CD4-positive, alpha-beta memory T cell (primary cell): ENCODE results near the gene PRKAG3. TPM values are rescaled to one million over a fixed set of nuclear protein-coding genes. Genes with fewer than 3 reads are reported as not detected.
A peak's percentile ranks its signal among the peaks of the same experiment; 100 is the strongest.

Experiments used
- CTCF ChIA-PET: fragments of 350-600 bp; sonication (Branson Sonifier 250); formaldehyde crosslinking; loops from one replicate; lab custom pipeline; 2021; ENCODE audit warnings: inconsistent platforms; ENCODE audit not compliant: partially characterized antibody; lab: Charles Lee
- POLR2A ChIA-PET: fragments of 350-600 bp; sonication (Branson Sonifier 250); formaldehyde crosslinking; loops from one replicate; lab custom pipeline; 2021; ENCODE audit not compliant: partially characterized antibody; lab: Charles Lee
- DNase-seq, 5 donors: peaks; one replicate each; pipeline versions ENCODE4 v3.0.0 to v3.0.0-alpha.2; 2020 to 2022; ENCODE audit warnings: mixed read lengths in 1 of 5
- H3K27ac ChIP-seq: one replicate; pipeline ENCODE4 v1.7.0; 2013; ENCODE audit warnings: low read depth, low read length
- H3K27me3 ChIP-seq: 2 replicates; pipeline ENCODE4 v1.7.0; 2013; ENCODE audit warnings: mild to moderate bottlenecking, low read length, moderate library complexity; ENCODE audit not compliant: insufficient read depth
- H3K36me3 ChIP-seq: 2 replicates; pipeline ENCODE4 v1.7.0; 2013; ENCODE audit warnings: mild to moderate bottlenecking, low read length, moderate library complexity; ENCODE audit not compliant: insufficient read depth
- H3K4me1 ChIP-seq: 2 replicates; pipeline ENCODE4 v1.7.0; 2013; ENCODE audit warnings: mild to moderate bottlenecking, low read length, moderate library complexity; ENCODE audit not compliant: insufficient read depth
- H3K4me3 ChIP-seq, 2 donors: one replicate each; pipeline ENCODE4 v1.7.0; 2013; ENCODE audit warnings: low read length in 2 of 2, mild to moderate bottlenecking in 1 of 2
- H3K9me3 ChIP-seq, 2 donors: one replicate each; pipeline ENCODE4 v1.7.0; 2013; ENCODE audit warnings: low read length in 2 of 2, control low read depth in 1 of 2; ENCODE audit not compliant: control insufficient read depth in 1 of 2
- H3K27ac Mint-ChIP-seq, 7 donors: one replicate each; pipeline ENCODE4 v1.8.0; 2020 to 2021; ENCODE audit warnings: mixed read lengths in 7 of 7, mild to moderate bottlenecking in 6 of 7, inconsistent platforms in 3 of 7, moderate library complexity in 3 of 7
- H3K27me3 Mint-ChIP-seq, 2 donors: one replicate each; pipeline ENCODE4 v1.8.0; 2020 to 2021; ENCODE audit warnings: mixed read lengths in 2 of 2
- H3K36me3 Mint-ChIP-seq, 2 donors: one replicate each; pipeline ENCODE4 v1.8.0; 2020 to 2021; ENCODE audit warnings: mixed read lengths in 2 of 2, inconsistent platforms in 1 of 2, mild to moderate bottlenecking in 1 of 2
- H3K4me1 Mint-ChIP-seq, 4 donors: one replicate each; pipeline ENCODE4 v1.8.0; 2020 to 2021; ENCODE audit warnings: mixed read lengths in 4 of 4, mild to moderate bottlenecking in 1 of 4
- H3K4me3 Mint-ChIP-seq, 8 donors: one replicate each; pipeline ENCODE4 v1.8.0; 2020 to 2021; ENCODE audit warnings: mixed read lengths in 8 of 8, mild to moderate bottlenecking in 7 of 8, moderate library complexity in 6 of 8, inconsistent platforms in 3 of 8
- H3K9me3 Mint-ChIP-seq, 8 donors: one replicate each; pipeline ENCODE4 v1.8.0; 2020 to 2021; ENCODE audit warnings: mixed read lengths in 8 of 8, mild to moderate bottlenecking in 5 of 8, inconsistent platforms in 3 of 8, moderate library complexity in 1 of 8
- intact Hi-C: fragments of 100-400 bp; cut with micrococcal nuclease; formaldehyde crosslinking; loops from one replicate; pipeline ENCODE4 v1.15.1; 2023
- polyA plus RNA-seq, 2 donors: library from polyadenylated mRNA; unstranded; fragments of 300-500 nt; fragmentation: Illumina TruSeq; gene quantifications; one replicate each; pipeline ENCODE4 v1.2.3, GENCODE V29; 2021
- total RNA-seq, 2 experiments: library from RNA; stranded (reverse); gene quantifications; one replicate each; pipeline ENCODE4 v1.2.3, GENCODE V29; 2021

The PRKAG3 gene
- total and polyA plus RNA-seq, 4 experiments from 2014 or later: not detected

DNA sequence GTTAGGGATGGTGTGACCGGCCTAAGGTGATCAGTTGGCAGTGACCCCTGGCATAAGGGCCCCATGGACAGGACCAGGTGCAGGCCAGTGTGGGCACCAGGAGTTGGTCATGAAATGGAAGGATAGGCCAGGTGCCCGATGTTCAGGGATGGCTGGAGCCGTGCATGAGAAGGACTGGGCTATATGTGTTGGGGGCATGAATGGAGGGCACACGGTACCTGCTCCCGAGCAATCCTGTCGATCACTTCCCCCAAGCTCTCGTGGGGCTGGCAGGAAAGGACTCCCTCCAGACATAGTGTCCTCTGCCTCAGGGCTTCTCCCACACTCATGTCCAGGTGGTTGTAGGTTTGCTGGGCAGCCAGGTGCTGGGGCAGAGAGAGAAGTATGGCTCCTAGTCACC lies 7.6 kb downstream of the PRKAG3 start:
- H3K27me3 Mint-ChIP-seq: peaks cover 11 to 16% of the 10 kb centered on the region in 2 donors
- POLR2A ChIA-PET: no interaction called here
- CTCF ChIA-PET: no interaction called here
- H3K9me3 ChIP-seq: no peaks in the 10 kb centered on the region
- H3K9me3 Mint-ChIP-seq: no peaks in the 10 kb centered on the region
- no peak overlapping the region for H3K27ac ChIP-seq
- H3K36me3 ChIP-seq: no peaks in the 10 kb centered on the region
- H3K36me3 Mint-ChIP-seq: no peaks in the 10 kb centered on the region
- H3K4me3 Mint-ChIP-seq: no peak overlapping the region
- no peak overlapping the region for H3K27ac Mint-ChIP-seq
- intact Hi-C loops: no loop called here
- no peaks in the 10 kb centered on the region for H3K4me1 ChIP-seq
- no peak for DNase-seq
- no peak overlapping the region for H3K4me3 ChIP-seq
- no peaks in the 10 kb centered on the region for H3K27me3 ChIP-seq
- H3K4me1 Mint-ChIP-seq: no peaks in the 10 kb centered on the region

DNA sequence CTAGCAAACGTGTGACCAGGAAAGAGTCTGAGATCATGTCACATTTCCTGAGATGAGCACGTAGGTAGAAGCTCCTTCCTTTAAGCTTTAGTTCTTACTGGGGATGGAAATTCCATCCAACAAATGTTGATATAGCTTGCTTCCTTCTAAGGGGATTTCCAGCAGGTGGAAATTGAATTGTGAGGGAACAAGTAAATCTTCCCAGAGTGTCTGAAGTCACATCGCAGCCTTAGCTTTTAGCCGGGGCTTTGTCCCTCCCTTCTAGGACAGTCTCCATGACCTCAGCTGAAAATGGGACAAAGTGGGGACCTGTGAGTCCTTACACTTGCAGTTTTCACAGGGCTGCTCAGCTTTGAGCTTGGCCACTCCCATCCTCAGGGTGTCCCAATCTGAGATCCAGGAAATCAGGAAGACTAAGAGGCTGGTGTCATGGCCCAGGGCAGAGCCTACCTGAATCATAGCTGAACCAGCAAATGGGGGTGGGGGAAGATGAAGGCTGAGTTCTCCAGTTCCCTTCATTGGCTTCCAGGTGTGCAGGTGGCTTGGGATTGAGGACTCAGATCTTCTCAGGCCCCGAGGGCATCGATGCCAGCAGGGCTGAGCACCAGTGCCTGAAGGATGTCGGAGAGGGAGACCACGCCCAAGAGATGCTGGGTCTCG lies 8.3 kb downstream of the PRKAG3 start:
- Mint-ChIP-seq H3K9me3 (no peaks in the 10 kb centered on the region), H3K4me3 (no peak overlapping the region), H3K36me3 (no peaks in the 10 kb centered on the region), H3K4me1 (no peaks in the 10 kb centered on the region), H3K27ac (no peak overlapping the region), H3K27me3 (peaks cover 14 to 15% of the 10 kb centered on the region in 2 donors)
- H3K9me3 ChIP-seq: no peaks in the 10 kb centered on the region
- no peaks in the 10 kb centered on the region for H3K27me3 ChIP-seq
- no peaks in the 10 kb centered on the region for H3K36me3 ChIP-seq
- intact Hi-C loops: no loop called here
- DNase-seq: no peak
- H3K4me3 ChIP-seq: no peak overlapping the region
- CTCF ChIA-PET: no interaction called here
- H3K27ac ChIP-seq: no peak overlapping the region
- POLR2A ChIA-PET: no interaction called here
- H3K4me1 ChIP-seq: no peaks in the 10 kb centered on the region

DNA sequence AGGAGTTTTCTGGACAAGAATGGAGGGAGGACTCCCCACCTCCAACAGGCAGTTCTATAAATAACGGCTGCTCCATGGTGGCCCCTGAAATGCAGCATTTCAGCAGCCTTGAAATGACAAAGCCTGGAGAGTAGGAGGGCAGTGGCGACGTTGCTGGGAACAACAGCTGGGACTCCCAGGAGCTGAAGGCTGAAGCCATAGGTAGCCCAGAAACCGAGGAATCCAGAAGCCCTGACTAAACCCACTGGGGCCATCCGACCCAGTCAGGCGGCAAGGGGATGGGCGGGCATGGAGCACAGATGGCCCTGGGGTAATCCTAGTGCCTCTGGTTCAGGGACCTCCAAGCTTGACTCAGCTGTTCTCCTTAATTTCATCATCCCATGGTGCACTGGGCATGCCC lies 9.0 kb downstream of the PRKAG3 start:
- Histone ChIP-seq H3K4me1 (no peaks in the 10 kb centered on the region), H3K4me3 (no peak overlapping the region), H3K36me3 (no peaks in the 10 kb centered on the region), H3K27me3 (no peaks in the 10 kb centered on the region), H3K27ac (no peak overlapping the region), H3K9me3 (no peaks in the 10 kb centered on the region)
- Mint-ChIP-seq H3K36me3 (no peaks in the 10 kb centered on the region), H3K4me1 (no peaks in the 10 kb centered on the region), H3K4me3 (no peak overlapping the region), H3K27ac (no peak overlapping the region), H3K27me3 (peaks cover 14% of the 10 kb centered on the region in 2 donors), H3K9me3 (no peaks in the 10 kb centered on the region)
- intact Hi-C loops: no loop called here
- ChIA-PET POLR2A (no interaction called here), CTCF (interaction anchor here (0.6 kb wide), 1 partner anchor 176 kb away, joined by 3 read pairs; no protein-coding TSS in a partner anchor)
- DNase-seq: no peak

DNA sequence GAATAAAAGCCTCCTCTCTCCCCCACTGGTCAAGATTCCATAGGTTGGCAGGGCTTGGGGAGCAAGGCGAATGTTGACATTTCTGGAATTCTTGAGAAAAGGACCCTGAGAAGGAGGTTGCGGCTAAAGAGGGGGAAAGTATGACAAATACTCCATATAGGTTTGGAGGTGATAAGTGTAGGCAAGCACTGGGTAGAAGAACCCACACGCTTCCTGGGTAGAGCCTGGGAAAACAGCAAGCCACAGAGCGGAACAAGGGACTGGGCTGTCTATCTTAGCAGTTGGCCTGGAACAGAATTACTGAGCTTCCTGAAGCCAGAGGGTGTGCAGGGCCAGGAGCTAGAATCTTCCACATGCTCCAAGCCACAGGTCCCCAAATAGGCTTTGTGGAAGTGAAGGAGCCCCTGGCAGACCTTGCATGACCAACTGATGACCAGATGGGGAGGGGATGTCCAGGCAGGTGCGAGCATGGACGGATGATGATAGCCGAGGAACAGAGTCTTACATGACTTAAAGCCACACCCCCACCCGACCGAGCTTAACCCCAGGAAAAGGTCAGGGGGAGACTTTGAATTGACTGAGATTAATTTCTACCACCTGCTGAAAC lies 9.9 kb downstream of the PRKAG3 start:
- POLR2A ChIA-PET: no interaction called here
- peaks cover 10 to 12% of the 10 kb centered on the region in 2 donors for H3K27me3 Mint-ChIP-seq

DNA sequence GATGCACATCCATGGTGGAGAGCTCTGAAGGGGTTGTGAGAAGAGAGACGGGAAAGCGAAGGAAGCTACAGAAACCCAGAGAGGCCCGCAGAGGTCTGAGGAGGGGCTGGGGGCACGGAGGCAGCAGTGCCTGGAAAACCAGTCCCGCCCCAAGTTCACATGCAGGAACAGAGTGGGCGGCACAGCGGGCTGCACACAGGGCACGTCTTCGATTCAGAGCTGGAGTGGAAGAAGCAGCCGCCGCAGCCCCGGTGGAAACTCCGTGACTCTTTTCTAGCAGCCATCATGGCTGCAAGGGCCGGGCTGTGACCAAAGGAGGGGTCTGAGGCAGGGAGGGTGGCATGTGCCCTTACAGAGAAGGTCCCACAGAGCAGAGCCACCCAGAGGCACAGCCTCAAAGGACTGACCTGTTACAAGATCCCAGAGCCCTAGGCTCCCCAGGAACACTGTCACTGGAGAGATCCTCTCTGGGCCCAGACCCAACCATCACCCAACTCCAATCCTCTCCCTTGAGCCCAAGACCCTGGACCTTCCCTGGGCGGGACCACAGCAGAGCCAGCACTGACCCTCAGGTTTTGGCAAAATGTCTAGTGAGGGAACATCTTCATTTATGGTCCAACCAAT lies 10.7 kb downstream of the PRKAG3 start:
- no peak overlapping the region for H3K4me3 ChIP-seq
- DNase-seq: no peak
- no peak overlapping the region for H3K27ac Mint-ChIP-seq
- no peaks in the 10 kb centered on the region for H3K9me3 ChIP-seq
- intact Hi-C loops: no loop called here
- no peak overlapping the region for H3K27ac ChIP-seq
- H3K36me3 Mint-ChIP-seq: no peaks in the 10 kb centered on the region
- ChIA-PET CTCF (no interaction called here), POLR2A (no interaction called here)
- no peaks in the 10 kb centered on the region for H3K4me1 Mint-ChIP-seq
- H3K36me3 ChIP-seq: no peaks in the 10 kb centered on the region
- H3K4me3 Mint-ChIP-seq: no peak overlapping the region
- no peaks in the 10 kb centered on the region for H3K27me3 ChIP-seq
- H3K4me1 ChIP-seq: no peaks in the 10 kb centered on the region
- H3K9me3 Mint-ChIP-seq: no peaks in the 10 kb centered on the region
- H3K27me3 Mint-ChIP-seq: peaks cover 10 to 12% of the 10 kb centered on the region in 2 donors

More for the DNA sequence above, 9.9 kb downstream of the PRKAG3 start:
- intact Hi-C loops: no loop called here
- no peaks in the 10 kb centered on the region for H3K9me3 Mint-ChIP-seq
- H3K4me3 Mint-ChIP-seq: no peak overlapping the region
- no peaks in the 10 kb centered on the region for H3K36me3 ChIP-seq
- no peak overlapping the region for H3K4me3 ChIP-seq
- no peaks in the 10 kb centered on the region for H3K4me1 ChIP-seq
- CTCF ChIA-PET: interaction anchor here (1.0 kb wide), 1 partner anchor 31 kb away, joined by 3 read pairs; no protein-coding TSS in a partner anchor
- H3K27ac ChIP-seq: no peak overlapping the region
- no peaks in the 10 kb centered on the region for H3K27me3 ChIP-seq
- no peaks in the 10 kb centered on the region for H3K9me3 ChIP-seq
- peak overlapping the region in 1 of 7 donors; percentile 77 for H3K27ac Mint-ChIP-seq
- H3K36me3 Mint-ChIP-seq: no peaks in the 10 kb centered on the region
- no peaks in the 10 kb centered on the region for H3K4me1 Mint-ChIP-seq
- no peak for DNase-seq

DNA sequence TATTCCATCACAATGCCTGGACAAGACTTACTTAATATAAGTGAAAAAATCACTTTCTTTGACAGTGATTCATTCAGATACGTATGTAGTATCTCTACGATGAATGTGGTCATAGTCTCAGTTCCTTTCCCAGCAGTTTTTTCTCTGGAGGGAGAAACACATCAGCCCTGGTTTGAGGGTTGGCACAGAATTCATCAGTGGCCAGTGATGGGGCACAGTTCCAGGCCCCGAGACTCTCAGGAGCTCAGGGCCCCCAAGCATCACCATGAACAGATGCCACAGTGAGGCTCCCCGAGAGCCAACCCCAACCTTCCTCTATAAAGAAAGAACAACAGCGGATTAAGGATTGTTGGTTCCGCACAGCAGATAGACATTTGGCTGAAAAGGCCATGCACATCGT lies 12.5 kb downstream of the PRKAG3 start:
- CTCF ChIA-PET: no interaction called here
- no peaks in the 10 kb centered on the region for H3K9me3 Mint-ChIP-seq
- POLR2A ChIA-PET: no interaction called here

DNA sequence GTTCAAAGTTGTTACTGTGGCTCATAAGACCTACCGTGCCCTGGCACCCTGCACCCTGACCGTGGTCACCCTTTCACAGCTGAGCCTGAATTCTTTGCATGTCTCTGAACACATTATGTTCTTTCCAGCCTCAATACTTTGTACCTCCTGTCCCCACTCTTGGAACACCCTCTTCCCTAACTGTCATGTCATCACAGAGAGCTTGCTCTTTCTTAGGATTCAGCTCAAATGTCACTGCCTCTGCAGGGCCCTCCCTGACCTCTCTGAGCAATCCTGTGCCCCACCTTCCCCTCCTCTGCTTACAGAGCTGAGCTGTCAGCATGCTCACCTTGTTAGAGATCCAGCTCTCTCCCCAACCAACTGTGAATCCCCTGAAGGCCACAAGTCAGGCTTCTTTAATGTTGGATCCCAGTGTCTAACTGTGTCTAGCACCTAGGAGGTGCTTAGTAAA lies 15.0 kb downstream of the PRKAG3 start:
- DNase-seq: no peak
- no peaks in the 10 kb centered on the region for H3K27me3 ChIP-seq
- Mint-ChIP-seq H3K4me3 (peak overlapping the region in 1 of 8 donors; percentile 24), H3K36me3 (no peaks in the 10 kb centered on the region), H3K27me3 (peaks cover 13 to 14% of the 10 kb centered on the region in 2 donors), H3K9me3 (no peaks in the 10 kb centered on the region), H3K4me1 (no peaks in the 10 kb centered on the region), H3K27ac (no peak overlapping the region)
- no peak overlapping the region for H3K27ac ChIP-seq
- CTCF ChIA-PET: no interaction called here
- no peaks in the 10 kb centered on the region for H3K4me1 ChIP-seq
- H3K9me3 ChIP-seq: no peaks in the 10 kb centered on the region
- no peaks in the 10 kb centered on the region for H3K36me3 ChIP-seq
- POLR2A ChIA-PET: no interaction called here
- H3K4me3 ChIP-seq: no peak overlapping the region
- intact Hi-C loops: no loop called here

More for the DNA sequence above, 12.5 kb downstream of the PRKAG3 start:
- Histone ChIP-seq H3K4me1 (no peaks in the 10 kb centered on the region), H3K36me3 (no peaks in the 10 kb centered on the region), H3K9me3 (no peaks in the 10 kb centered on the region), H3K27ac (no peak overlapping the region), H3K27me3 (no peaks in the 10 kb centered on the region), H3K4me3 (no peak overlapping the region)
- intact Hi-C loops: no loop called here
- Mint-ChIP-seq H3K27me3 (peaks cover 10 to 12% of the 10 kb centered on the region in 2 donors), H3K4me1 (no peaks in the 10 kb centered on the region), H3K4me3 (no peak overlapping the region), H3K36me3 (no peaks in the 10 kb centered on the region), H3K27ac (no peak overlapping the region)
- DNase-seq: no peak
